Activated gamma-delta T cell (primary cell): ENCODE results near the gene CLDN9.

Experiments used
- DNase-seq: peaks from one replicate; lab custom pipeline; 2025; lab: John Stamatoyannopoulos, UW

The CLDN9 gene

GRCh38 chr16:3056336-3057180, 43.8 kb downstream of the CLDN9 start:
- DNase-seq = no peak

DNA sequence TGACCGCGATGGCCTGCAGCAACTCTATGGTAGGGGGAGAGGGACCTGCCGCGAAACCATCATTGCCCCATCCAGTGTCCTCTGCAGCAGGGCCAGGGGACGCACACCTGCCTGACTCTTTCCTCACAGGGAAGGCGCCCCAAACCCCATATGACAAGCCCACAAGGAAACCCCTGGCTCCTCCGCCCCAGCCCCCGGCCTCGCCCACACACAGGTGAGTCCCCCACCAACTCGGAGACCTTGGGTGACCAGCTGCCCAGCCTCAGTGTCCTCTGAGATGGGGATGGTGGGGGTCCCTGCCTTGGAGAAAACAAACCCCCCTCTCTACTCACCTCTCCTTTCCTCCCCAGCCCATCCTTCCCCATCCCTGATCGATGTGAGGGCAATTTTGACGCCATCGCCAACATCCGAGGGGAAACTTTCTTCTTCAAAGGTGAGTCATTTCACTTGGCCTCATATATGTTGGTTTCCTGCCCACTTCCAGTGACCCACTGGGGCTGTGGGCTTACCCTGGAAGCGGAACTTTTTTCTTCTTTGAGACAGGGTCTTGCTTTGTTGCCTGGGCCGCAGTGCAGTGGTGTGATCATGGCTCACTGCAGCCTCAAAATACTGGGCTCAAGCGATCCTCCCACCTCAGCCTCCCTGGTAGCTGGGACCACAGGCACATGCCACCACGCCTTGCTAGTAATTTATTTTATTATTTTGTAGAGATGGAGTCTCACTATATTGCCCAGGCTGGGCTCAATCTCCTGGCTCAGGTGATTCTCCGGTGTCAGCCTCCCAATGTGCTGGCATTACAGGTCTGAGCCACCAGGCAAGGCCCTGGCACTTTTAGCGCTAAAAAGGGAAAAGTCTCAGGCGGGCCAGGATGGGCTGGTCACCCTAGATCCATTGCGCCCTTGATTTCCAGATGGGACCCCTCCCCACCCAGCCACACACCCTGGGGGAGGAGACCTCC, 44.7 kb downstream of the CLDN9 start:
- DNase-seq = no peak

GRCh38 chr16:3058139-3059030, 45.7 kb downstream of the CLDN9 start:
- DNase-seq = no peak

GRCh38 chr16:3059041-3059722, 46.5 kb downstream of the CLDN9 start:
- peak; percentile 81 for DNase-seq

DNA sequence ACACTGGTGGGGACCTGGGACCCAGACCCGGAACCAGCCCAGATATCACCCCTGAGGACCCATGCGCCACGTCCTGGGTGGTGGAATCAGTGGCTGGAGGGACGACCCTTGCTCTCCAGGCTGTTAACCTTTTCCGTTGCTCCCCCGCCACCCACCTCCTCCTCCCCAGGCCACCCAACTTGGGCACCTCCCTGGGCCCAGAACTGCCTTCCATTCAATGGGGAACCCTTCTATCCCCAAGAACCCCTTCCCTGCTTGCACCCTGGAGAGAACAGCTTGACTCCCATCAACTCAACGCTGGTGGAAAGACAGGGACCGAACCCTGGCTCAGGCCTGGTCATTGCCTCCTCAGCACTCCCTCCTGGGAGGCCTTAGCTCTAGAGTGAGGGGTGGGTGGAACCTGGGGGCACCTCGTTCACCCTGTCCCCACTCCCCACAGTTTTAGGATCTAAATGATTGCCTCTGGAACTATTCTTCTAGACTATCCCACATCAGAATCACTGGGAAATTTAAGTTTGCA, 47.1 kb downstream of the CLDN9 start:
- DNase-seq = no peak

- no peak for DNase-seq
These were observed 47.8 kb downstream of the CLDN9 start for GRCh38 chr16:3060339-3061127.

DNA sequence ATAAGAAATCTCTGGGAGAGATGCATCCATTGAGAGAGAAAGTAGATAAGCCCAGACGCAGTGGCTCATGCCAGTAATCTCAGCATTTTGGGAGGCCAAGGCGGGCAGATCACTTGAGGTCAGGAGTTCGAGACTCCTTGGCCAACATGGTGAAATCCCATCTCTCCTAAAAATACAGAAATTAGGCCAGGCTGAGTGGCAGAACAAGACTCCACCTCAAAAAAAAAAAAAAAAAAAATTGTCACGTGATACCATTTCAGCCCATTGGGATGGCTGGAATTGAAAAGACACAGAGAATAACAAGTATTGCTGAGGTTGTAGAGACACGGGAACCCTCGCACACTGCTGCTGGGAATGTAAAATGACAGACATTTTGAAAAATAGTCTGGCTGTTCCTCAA, 49.8 kb downstream of the CLDN9 start:
- no peak for DNase-seq

- no peak for DNase-seq
These were observed 51.1 kb downstream of the CLDN9 start for GRCh38 chr16:3063625-3064386.
